HG03469 (cell line): Measurements from ENCODE around the gene CFAP74.

ENCODE experiments used
- ATAC-seq: cut with Tn5 transposase; IDR thresholded peaks from one replicate; pipeline ENCODE4 v1.9.1; 2021; ENCODE audit warnings: mild to moderate bottlenecking, moderate library complexity, moderate number of reproducible peaks; ENCODE audit not compliant: unreplicated experiment

Gene CFAP74

GRCh38 chr1:2003541-2004131, at the start of gene CFAP74:
Gene CFAP74 (minus strand): TSS chr1:2003786. CDS start chr1:1990956, 12,830 bp downstream.
- ATAC-seq: no peak

GRCh38 chr1:2053217-2053616, 49.6 kb upstream of the CFAP74 start:
- no peak for ATAC-seq

- ATAC-seq: no peak
These were observed 49.2 kb upstream of the CFAP74 start for GRCh38 chr1:2052756-2053155.

- no peak for ATAC-seq
These were observed 48.6 kb upstream of the CFAP74 start for GRCh38 chr1:2052054-2052679.

- no peak for ATAC-seq
These were observed 47.5 kb upstream of the CFAP74 start for GRCh38 chr1:2050793-2051682.

GRCh38 chr1:2050461-2050792, 46.8 kb upstream of the CFAP74 start:
- ATAC-seq: no peak

- peak; percentile 68 for ATAC-seq
These were observed 46.3 kb upstream of the CFAP74 start, which contains the start of gene PRKCZ for GRCh38 chr1:2049718-2050431. Gene PRKCZ (plus strand): TSS chr1:2050411. CDS start chr1:2050631, 220 bp downstream.

GRCh38 chr1:2049225-2049717, 45.7 kb upstream of the CFAP74 start:
- no peak for ATAC-seq

- no peak for ATAC-seq
These were observed 44.5 kb upstream of the CFAP74 start for GRCh38 chr1:2047749-2048729.

GRCh38 chr1:2046953-2047748, 43.6 kb upstream of the CFAP74 start:
- ATAC-seq: no peak

- no peak for ATAC-seq
These were observed 42.8 kb upstream of the CFAP74 start for GRCh38 chr1:2046174-2046917.

- no peak for ATAC-seq
These were observed 42.0 kb upstream of the CFAP74 start for GRCh38 chr1:2045468-2046173.

GRCh38 chr1:2044510-2045319, 41.1 kb upstream of the CFAP74 start:
- no peak for ATAC-seq

GRCh38 chr1:2043886-2044285, 40.3 kb upstream of the CFAP74 start:
- ATAC-seq: no peak

- no peak for ATAC-seq
These were observed 39.5 kb upstream of the CFAP74 start for GRCh38 chr1:2042830-2043773.

GRCh38 chr1:2041887-2042286, 38.3 kb upstream of the CFAP74 start:
- ATAC-seq: no peak
